A549 (cell line): Measurements from ENCODE around the gene KCNJ1. TPM values are rescaled to one million over a fixed set of nuclear protein-coding genes. Genes with fewer than 3 reads are reported as not detected.

Source experiments
- ATAC-seq, 2 experiments: fragments of 200-7000 bp in 1 of 2; fragments of >200 bp in 1 of 2; cut with Nextera tagmentation in 1 of 2; cut with Tn5 transposase in 1 of 2; 3 replicates each; pipeline versions ENCODE4 v1.8.0 to v1.9.1; 2018 to 2020; ENCODE audit warnings: mild to moderate bottlenecking in 1 of 2, moderate library complexity in 1 of 2
- CTCF ChIA-PET: fragments of 300-600 bp; sonication (Branson Sonifier 250); formaldehyde crosslinking; extraction: SDS; loops from one replicate; lab custom pipeline; 2021; ENCODE audit warnings: antibody characterized with exemption, inconsistent platforms; lab: Yijun Ruan, JAX
- POLR2A ChIA-PET: fragments of 350-600 bp; formaldehyde crosslinking; extraction: SDS; loops from one replicate; lab custom pipeline; 2021; ENCODE audit warnings: antibody characterized with exemption, inconsistent platforms; lab: Yijun Ruan, JAX
- DNase-seq, 2 experiments: peaks; one replicate each; pipeline versions ENCODE4 v3.0.0 to v3.0.0-alpha.2; 2011 to 2016; ENCODE audit warnings: low read depth in 1 of 2, low spot score in 1 of 2
- FAIRE-seq: peaks from 2 replicates; lab custom pipeline; 2011; peaks lifted over from hg19 to GRCh38; lab: Jason Lieb, UNC
- H3K27ac ChIP-seq, 2 experiments: fragments of >200 bp; sonication (Bioruptor Twin); formaldehyde crosslinking; 3 replicates each; pipeline ENCODE4 v1.5.1; 2016 to 2017
- H3K4me1 ChIP-seq: fragments of >200 bp; sonication (Bioruptor Twin); formaldehyde crosslinking; 3 replicates; pipeline ENCODE4 v1.6.1; 2016
- H3K4me2 ChIP-seq: fragments of >200 bp; sonication (Bioruptor Twin); formaldehyde crosslinking; 3 replicates; pipeline ENCODE4 v1.6.1; 2016
- H3K4me3 ChIP-seq: fragments of >200 bp; sonication (Bioruptor Twin); formaldehyde crosslinking; 3 replicates; pipeline ENCODE4 v1.5.1; 2016
- H3K9me3 ChIP-seq: fragments of >200 bp; sonication (Bioruptor Twin); formaldehyde crosslinking; 3 replicates; pipeline ENCODE4 v1.6.1; 2016
- CHD2 ChIP-seq: fragments of 150-350 bp; IDR thresholded peaks from 2 replicates; pipeline ENCODE4 v1.6.1; 2014; ENCODE audit warnings: low read length; ENCODE audit not compliant: partially characterized antibody
- EHF ChIP-seq: fragments of 250-450 bp; sonication (Bioruptor Pico); IDR thresholded peaks from 2 replicates; pipeline ENCODE4 v1.5.0; 2020; ENCODE audit warnings: mild to moderate bottlenecking
- EP300 ChIP-seq, 2 experiments: fragments of >200 bp; sonication (Bioruptor Twin); formaldehyde crosslinking; IDR thresholded peaks; 2 replicates in 1 of 2; 3 replicates in 1 of 2; pipeline ENCODE4 v1.6.1; 2016 to 2017
- ESRRA ChIP-seq: fragments of 150-350 bp; IDR thresholded peaks from 2 replicates; pipeline ENCODE4 v1.6.1; 2014; ENCODE audit warnings: mild to moderate bottlenecking, low read length, borderline replicate concordance
- GATA3 ChIP-seq: IDR thresholded peaks from 2 replicates; pipeline ENCODE4 v1.6.1; 2012; ENCODE audit warnings: borderline replicate concordance
- HDAC2 ChIP-seq: fragments of 200-600 bp; sonication (generic); IDR thresholded peaks from 2 replicates; pipeline ENCODE4 v1.6.1; 2016
- HES2 ChIP-seq: fragments of >200 bp; sonication (Bioruptor Twin); formaldehyde crosslinking; IDR thresholded peaks from 2 replicates; pipeline ENCODE4 v1.6.1; 2016
- HEYL ChIP-seq: fragments of 250-450 bp; sonication (Bioruptor Pico); IDR thresholded peaks from 2 replicates; pipeline ENCODE4 v1.8.0; 2021; ENCODE audit warnings: mild to moderate bottlenecking, moderate library complexity
- HOXB13 ChIP-seq: fragments of 250-450 bp; sonication (Bioruptor Pico); IDR thresholded peaks from 2 replicates; pipeline ENCODE4 v1.5.0; 2020; ENCODE audit warnings: low read depth, mild to moderate bottlenecking, moderate library complexity
- JUN ChIP-seq, 2 experiments: fragments of >200 bp; sonication (Bioruptor Twin); formaldehyde crosslinking; IDR thresholded peaks; 2 replicates in 1 of 2; 3 replicates in 1 of 2; pipeline ENCODE4 v1.6.1; 2016 to 2017
- KDM1A ChIP-seq: fragments of 200-600 bp; sonication (generic); IDR thresholded peaks from 2 replicates; pipeline ENCODE4 v1.6.1; 2016; ENCODE audit warnings: low read depth, mild to moderate bottlenecking
- KDM5A ChIP-seq: fragments of 200-600 bp; sonication (generic); IDR thresholded peaks from 2 replicates; pipeline ENCODE4 v1.6.1; 2016; ENCODE audit warnings: antibody characterized with exemption, mild to moderate bottlenecking
- MAX ChIP-seq: IDR thresholded peaks from 2 replicates; pipeline ENCODE4 v1.6.1; 2012
- MAZ ChIP-seq: fragments of 150-350 bp; IDR thresholded peaks from 2 replicates; pipeline ENCODE4 v1.6.1; 2014; ENCODE audit warnings: antibody characterized with exemption, low read depth, low read length, borderline replicate concordance
- NPAS2 ChIP-seq: fragments of 250-450 bp; sonication (Bioruptor Pico); IDR thresholded peaks from 2 replicates; pipeline ENCODE4 v1.8.0; 2022; ENCODE audit warnings: mild to moderate bottlenecking, moderate library complexity, borderline replicate concordance
- PBX3 ChIP-seq: IDR thresholded peaks from 2 replicates; pipeline ENCODE4 v1.6.1; 2012
- PHF8 ChIP-seq: fragments of 200-600 bp; sonication (generic); IDR thresholded peaks from 2 replicates; pipeline ENCODE4 v1.6.1; 2016; ENCODE audit warnings: low read depth, mild to moderate bottlenecking, antibody characterized with exemption, moderate library complexity, borderline replicate concordance
- RCOR1 ChIP-seq: fragments of 150-350 bp; IDR thresholded peaks from 2 replicates; pipeline ENCODE4 v1.6.1; 2014; ENCODE audit warnings: antibody characterized with exemption, low read length, low read depth
- TFCP2L1 ChIP-seq: fragments of 250-450 bp; sonication (Bioruptor Pico); IDR thresholded peaks from 2 replicates; pipeline ENCODE4 v1.5.0; 2021; ENCODE audit warnings: mild to moderate bottlenecking
- ZFP36 ChIP-seq: fragments of 450-650 bp; IDR thresholded peaks from 2 replicates; pipeline ENCODE4 v1.6.1; 2014; ENCODE audit warnings: borderline replicate concordance; ENCODE audit not compliant: partially characterized antibody
- ZNF302 ChIP-seq: fragments of 250-450 bp; sonication (Bioruptor Pico); IDR thresholded peaks from 2 replicates; pipeline ENCODE4 v1.9.0; 2021; ENCODE audit warnings: inconsistent platforms, mild to moderate bottlenecking, moderate library complexity
- WGBS: methylation state at CpG from one replicate; pipeline ENCODE4 v1.1.6; 2017; ENCODE audit errors: missing lambda C conversion rate; 5-methylcytosine and 5-hydroxymethylcytosine counted together
- polyA plus RNA-seq, 4 experiments: library from polyadenylated mRNA; depleted of rRNA in 3 of 4; stranded (reverse); fragments of >200 nt; fragmentation: RNase III in 1 of 4; extraction: RNeasy Plus Mini Kit Qiagen cat#74134 plus additional on column Dnase treatment in 1 of 4; gene quantifications; 2 replicates in 3 of 4; 3 replicates in 1 of 4; pipeline ENCODE4 v1.2.3, GENCODE V29; 2011 to 2017
- TF ChIP-seq, protein P1 (sequence below): IDR thresholded peaks from 2 replicates; pipeline ENCODE4 v1.6.1; 2012; ENCODE audit warnings: low read depth, borderline replicate concordance
- TF ChIP-seq, protein P2 (sequence below): fragments of 200-600 bp; sonication (generic); IDR thresholded peaks from 2 replicates; pipeline ENCODE4 v1.6.1; 2016; ENCODE audit warnings: antibody characterized with exemption, mild to moderate bottlenecking, moderate library complexity
- TF ChIP-seq, protein P3 (sequence below): fragments of >200 bp; sonication (Bioruptor Twin); formaldehyde crosslinking; IDR thresholded peaks from 3 replicates; pipeline ENCODE4 v1.6.1; 2016
- TF ChIP-seq, protein P4 (sequence below): fragments of >200 bp; sonication (Bioruptor Twin); formaldehyde crosslinking; IDR thresholded peaks from 3 replicates; pipeline ENCODE4 v1.5.1; 2016

The KCNJ1 gene
- polyA plus RNA-seq, 2 of the 4 experiments (the other 2 are of a cell fraction): 0.12 TPM; not detected in 1

DNA sequence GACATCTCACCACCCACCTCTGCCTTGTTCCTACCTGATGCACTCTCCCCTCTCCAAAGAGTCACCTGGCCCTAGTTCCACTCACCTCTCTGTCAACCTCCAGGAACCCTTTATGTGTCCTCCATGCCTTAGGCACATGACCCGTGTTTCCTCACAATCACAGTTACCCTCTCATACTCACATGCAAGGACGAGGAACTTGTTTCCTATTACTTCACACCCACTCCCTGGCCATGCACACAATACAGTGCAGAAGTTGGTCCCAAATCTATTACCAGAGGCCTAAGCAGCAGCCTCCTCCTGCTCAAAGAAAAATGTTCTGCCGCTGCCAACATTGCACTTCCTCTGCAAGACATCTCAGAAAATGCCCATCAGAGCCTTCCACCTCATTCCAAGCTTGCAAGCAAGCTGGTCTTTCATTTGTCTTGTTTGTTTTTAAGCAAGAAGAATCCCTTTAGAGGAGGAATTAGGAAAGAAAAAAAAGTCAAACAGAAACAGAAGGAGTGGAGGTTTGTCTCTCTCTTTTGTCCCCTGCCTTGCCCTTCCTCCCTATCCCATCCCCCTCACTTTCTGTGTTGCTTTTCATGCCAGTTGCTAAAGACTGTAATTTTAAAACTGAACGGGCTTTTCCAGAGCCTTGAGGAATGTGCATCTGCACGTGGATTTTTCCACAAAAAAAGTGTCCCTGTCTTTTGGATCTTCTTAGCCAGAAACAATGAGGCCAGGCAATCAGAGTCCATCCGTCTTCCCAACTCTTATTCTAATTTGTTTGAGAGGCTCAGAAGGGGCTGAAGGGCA lies 63.4 kb downstream of the KCNJ1 start:
- FAIRE-seq: no peak
- POLR2A ChIA-PET: no interaction called here

DNA sequence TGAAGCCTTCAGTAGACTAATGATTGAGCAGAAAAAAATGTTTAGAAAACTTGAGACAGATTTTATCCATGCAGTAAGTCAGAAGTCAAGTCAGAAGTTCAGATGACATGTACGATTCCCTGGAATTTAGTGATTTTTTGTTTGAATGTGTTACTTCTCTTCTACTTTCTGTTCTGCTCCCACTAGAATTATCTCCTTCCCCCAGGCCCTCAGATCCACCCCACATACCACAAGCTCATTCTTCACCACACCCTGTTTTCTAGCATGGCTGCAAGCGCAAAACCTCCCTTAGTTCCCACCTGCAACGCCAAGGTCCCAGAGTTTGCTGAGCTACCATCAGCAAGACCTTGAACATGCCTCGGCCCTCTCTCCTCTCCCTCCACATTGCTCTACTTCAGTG lies 64.1 kb downstream of the KCNJ1 start:
- 35% methylated on average over 4 of the region's 4 CpGs for WGBS
- no peaks in the 10 kb centered on the region for H3K4me1 ChIP-seq
- CTCF ChIA-PET: interaction anchor here (0.9 to 1.5 kb wide), 11 partner anchors 9 to 645 kb away, joined by 3 to 8 read pairs (median 4); no protein-coding TSS in a partner anchor

More for the DNA sequence above, 63.4 kb downstream of the KCNJ1 start:
- no peak overlapping the region for H3K4me2 ChIP-seq
- whole genome bisulfite sequencing: 28% methylated on average over 6 of the region's 6 CpGs
- no peak for DNase-seq
- no peak for TF ChIP-seq ESRRA
- no peak for TF ChIP-seq JUN (IDR thresholded peaks at IDR 0.05)
- no peak for TF ChIP-seq HOXB13 (CRISPR knock-in tag)
- no peak for TF ChIP-seq RCOR1
- TF ChIP-seq EP300 (IDR thresholded peaks at IDR 0.05): no peak
- no peak for TF ChIP-seq GATA3
- TF ChIP-seq, protein P1, sequence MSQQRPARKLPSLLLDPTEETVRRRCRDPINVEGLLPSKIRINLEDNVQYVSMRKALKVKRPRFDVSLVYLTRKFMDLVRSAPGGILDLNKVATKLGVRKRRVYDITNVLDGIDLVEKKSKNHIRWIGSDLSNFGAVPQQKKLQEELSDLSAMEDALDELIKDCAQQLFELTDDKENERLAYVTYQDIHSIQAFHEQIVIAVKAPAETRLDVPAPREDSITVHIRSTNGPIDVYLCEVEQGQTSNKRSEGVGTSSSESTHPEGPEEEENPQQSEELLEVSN: no peak
- TF ChIP-seq KDM1A: no peak
- no peak for TF ChIP-seq HDAC2
- no peak for TF ChIP-seq CHD2
- TF ChIP-seq HEYL (CRISPR knock-in tag): no peak
- TF ChIP-seq ZFP36: no peak
- TF ChIP-seq NPAS2 (CRISPR knock-in tag): no peak
- TF ChIP-seq, all 56 proteins: peak for 0
- no peaks in the 10 kb centered on the region for H3K9me3 ChIP-seq
- no peak overlapping the region for H3K4me3 ChIP-seq
- CTCF ChIA-PET: interaction anchor here (0.8 to 1.5 kb wide), 8 partner anchors 19 to 772 kb away, joined by 3 to 8 read pairs (median 3); no protein-coding TSS in a partner anchor
- no peaks in the 10 kb centered on the region for H3K4me1 ChIP-seq
- ATAC-seq: no peak
- H3K27ac ChIP-seq: no peak overlapping the region

More for the DNA sequence above, 64.1 kb downstream of the KCNJ1 start:
- Histone ChIP-seq H3K4me2 (no peak overlapping the region), H3K27ac (no peak overlapping the region), H3K4me3 (no peak overlapping the region), H3K9me3 (no peaks in the 10 kb centered on the region)
- no peak for FAIRE-seq
- DNase-seq: no peak
- TF ChIP-seq KDM5A (no peak), JUN (IDR thresholded peaks at IDR 0.05) (no peak), ZNF302 (no peak), MAX (no peak), EHF (CRISPR knock-in tag) (no peak), TFCP2L1 (CRISPR knock-in tag) (no peak), HES2 (no peak), MAZ (no peak), PHF8 (no peak), EP300 (IDR thresholded peaks at IDR 0.05) (no peak), PBX3 (no peak)
- TF ChIP-seq, protein P2, sequence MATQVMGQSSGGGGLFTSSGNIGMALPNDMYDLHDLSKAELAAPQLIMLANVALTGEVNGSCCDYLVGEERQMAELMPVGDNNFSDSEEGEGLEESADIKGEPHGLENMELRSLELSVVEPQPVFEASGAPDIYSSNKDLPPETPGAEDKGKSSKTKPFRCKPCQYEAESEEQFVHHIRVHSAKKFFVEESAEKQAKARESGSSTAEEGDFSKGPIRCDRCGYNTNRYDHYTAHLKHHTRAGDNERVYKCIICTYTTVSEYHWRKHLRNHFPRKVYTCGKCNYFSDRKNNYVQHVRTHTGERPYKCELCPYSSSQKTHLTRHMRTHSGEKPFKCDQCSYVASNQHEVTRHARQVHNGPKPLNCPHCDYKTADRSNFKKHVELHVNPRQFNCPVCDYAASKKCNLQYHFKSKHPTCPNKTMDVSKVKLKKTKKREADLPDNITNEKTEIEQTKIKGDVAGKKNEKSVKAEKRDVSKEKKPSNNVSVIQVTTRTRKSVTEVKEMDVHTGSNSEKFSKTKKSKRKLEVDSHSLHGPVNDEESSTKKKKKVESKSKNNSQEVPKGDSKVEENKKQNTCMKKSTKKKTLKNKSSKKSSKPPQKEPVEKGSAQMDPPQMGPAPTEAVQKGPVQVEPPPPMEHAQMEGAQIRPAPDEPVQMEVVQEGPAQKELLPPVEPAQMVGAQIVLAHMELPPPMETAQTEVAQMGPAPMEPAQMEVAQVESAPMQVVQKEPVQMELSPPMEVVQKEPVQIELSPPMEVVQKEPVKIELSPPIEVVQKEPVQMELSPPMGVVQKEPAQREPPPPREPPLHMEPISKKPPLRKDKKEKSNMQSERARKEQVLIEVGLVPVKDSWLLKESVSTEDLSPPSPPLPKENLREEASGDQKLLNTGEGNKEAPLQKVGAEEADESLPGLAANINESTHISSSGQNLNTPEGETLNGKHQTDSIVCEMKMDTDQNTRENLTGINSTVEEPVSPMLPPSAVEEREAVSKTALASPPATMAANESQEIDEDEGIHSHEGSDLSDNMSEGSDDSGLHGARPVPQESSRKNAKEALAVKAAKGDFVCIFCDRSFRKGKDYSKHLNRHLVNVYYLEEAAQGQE: no peak
- TF ChIP-seq, protein P3, sequence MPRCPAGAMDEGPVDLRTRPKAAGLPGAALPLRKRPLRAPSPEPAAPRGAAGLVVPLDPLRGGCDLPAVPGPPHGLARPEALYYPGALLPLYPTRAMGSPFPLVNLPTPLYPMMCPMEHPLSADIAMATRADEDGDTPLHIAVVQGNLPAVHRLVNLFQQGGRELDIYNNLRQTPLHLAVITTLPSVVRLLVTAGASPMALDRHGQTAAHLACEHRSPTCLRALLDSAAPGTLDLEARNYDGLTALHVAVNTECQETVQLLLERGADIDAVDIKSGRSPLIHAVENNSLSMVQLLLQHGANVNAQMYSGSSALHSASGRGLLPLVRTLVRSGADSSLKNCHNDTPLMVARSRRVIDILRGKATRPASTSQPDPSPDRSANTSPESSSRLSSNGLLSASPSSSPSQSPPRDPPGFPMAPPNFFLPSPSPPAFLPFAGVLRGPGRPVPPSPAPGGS: no peak
- TF ChIP-seq, protein P4, sequence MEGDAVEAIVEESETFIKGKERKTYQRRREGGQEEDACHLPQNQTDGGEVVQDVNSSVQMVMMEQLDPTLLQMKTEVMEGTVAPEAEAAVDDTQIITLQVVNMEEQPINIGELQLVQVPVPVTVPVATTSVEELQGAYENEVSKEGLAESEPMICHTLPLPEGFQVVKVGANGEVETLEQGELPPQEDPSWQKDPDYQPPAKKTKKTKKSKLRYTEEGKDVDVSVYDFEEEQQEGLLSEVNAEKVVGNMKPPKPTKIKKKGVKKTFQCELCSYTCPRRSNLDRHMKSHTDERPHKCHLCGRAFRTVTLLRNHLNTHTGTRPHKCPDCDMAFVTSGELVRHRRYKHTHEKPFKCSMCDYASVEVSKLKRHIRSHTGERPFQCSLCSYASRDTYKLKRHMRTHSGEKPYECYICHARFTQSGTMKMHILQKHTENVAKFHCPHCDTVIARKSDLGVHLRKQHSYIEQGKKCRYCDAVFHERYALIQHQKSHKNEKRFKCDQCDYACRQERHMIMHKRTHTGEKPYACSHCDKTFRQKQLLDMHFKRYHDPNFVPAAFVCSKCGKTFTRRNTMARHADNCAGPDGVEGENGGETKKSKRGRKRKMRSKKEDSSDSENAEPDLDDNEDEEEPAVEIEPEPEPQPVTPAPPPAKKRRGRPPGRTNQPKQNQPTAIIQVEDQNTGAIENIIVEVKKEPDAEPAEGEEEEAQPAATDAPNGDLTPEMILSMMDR: no peak
- POLR2A ChIA-PET: no interaction called here
- no peak for ATAC-seq
